ENCODE measurements around the gene GALNTL6. TPM values are rescaled to one million over a fixed set of nuclear protein-coding genes. Genes with fewer than 3 reads are reported as not detected.

The GALNTL6 gene
- total and polyA plus RNA-seq, 2 experiments from 2014 or later: 0.38 to 0.40 TPM

- TF ChIP-seq, protein P1, sequence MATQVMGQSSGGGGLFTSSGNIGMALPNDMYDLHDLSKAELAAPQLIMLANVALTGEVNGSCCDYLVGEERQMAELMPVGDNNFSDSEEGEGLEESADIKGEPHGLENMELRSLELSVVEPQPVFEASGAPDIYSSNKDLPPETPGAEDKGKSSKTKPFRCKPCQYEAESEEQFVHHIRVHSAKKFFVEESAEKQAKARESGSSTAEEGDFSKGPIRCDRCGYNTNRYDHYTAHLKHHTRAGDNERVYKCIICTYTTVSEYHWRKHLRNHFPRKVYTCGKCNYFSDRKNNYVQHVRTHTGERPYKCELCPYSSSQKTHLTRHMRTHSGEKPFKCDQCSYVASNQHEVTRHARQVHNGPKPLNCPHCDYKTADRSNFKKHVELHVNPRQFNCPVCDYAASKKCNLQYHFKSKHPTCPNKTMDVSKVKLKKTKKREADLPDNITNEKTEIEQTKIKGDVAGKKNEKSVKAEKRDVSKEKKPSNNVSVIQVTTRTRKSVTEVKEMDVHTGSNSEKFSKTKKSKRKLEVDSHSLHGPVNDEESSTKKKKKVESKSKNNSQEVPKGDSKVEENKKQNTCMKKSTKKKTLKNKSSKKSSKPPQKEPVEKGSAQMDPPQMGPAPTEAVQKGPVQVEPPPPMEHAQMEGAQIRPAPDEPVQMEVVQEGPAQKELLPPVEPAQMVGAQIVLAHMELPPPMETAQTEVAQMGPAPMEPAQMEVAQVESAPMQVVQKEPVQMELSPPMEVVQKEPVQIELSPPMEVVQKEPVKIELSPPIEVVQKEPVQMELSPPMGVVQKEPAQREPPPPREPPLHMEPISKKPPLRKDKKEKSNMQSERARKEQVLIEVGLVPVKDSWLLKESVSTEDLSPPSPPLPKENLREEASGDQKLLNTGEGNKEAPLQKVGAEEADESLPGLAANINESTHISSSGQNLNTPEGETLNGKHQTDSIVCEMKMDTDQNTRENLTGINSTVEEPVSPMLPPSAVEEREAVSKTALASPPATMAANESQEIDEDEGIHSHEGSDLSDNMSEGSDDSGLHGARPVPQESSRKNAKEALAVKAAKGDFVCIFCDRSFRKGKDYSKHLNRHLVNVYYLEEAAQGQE (IDR thresholded peaks at IDR 0.05; ENCODE audit: unreplicated experiment): no peak
- TF ChIP-seq, protein P2, sequence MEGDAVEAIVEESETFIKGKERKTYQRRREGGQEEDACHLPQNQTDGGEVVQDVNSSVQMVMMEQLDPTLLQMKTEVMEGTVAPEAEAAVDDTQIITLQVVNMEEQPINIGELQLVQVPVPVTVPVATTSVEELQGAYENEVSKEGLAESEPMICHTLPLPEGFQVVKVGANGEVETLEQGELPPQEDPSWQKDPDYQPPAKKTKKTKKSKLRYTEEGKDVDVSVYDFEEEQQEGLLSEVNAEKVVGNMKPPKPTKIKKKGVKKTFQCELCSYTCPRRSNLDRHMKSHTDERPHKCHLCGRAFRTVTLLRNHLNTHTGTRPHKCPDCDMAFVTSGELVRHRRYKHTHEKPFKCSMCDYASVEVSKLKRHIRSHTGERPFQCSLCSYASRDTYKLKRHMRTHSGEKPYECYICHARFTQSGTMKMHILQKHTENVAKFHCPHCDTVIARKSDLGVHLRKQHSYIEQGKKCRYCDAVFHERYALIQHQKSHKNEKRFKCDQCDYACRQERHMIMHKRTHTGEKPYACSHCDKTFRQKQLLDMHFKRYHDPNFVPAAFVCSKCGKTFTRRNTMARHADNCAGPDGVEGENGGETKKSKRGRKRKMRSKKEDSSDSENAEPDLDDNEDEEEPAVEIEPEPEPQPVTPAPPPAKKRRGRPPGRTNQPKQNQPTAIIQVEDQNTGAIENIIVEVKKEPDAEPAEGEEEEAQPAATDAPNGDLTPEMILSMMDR (conservative IDR thresholded peaks at IDR 0.05; ENCODE audit: low read depth in 2 of 2): no peak
- TF ChIP-seq EZH2 (IDR thresholded peaks at IDR 0.05; ENCODE audit: low read depth, unreplicated experiment) (no peak), JUNB (IDR thresholded peaks at IDR 0.05; ENCODE audit: unreplicated experiment) (no peak), EZH2phosphoT487 (IDR thresholded peaks at IDR 0.05; ENCODE audit: unreplicated experiment) (no peak), NANOG (IDR thresholded peaks at IDR 0.05; ENCODE audit: borderline replicate concordance) (no peak), ZNF331 (CRISPR knock-in tag; IDR thresholded peaks at IDR 0.05; ENCODE audit: low read depth) (no peak)
- TF ChIP-seq, protein P3, sequence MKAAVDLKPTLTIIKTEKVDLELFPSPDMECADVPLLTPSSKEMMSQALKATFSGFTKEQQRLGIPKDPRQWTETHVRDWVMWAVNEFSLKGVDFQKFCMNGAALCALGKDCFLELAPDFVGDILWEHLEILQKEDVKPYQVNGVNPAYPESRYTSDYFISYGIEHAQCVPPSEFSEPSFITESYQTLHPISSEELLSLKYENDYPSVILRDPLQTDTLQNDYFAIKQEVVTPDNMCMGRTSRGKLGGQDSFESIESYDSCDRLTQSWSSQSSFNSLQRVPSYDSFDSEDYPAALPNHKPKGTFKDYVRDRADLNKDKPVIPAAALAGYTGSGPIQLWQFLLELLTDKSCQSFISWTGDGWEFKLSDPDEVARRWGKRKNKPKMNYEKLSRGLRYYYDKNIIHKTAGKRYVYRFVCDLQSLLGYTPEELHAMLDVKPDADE (IDR thresholded peaks at IDR 0.05): no peak
Measured at GRCh38 chr4:172808196-172808595, 995.0 kb downstream of the GALNTL6 start (continued).

- H3K27me3 ChIP-seq (ENCODE audit: insufficient read depth): no peaks in the 10 kb centered on the region
- Mint-ChIP-seq H3K27me3 (ENCODE audit: insufficient read depth, low read depth, poor library complexity) (peaks cover 4% of the 10 kb centered on the region), H3K36me3 (ENCODE audit: low read depth) (no peaks in the 10 kb centered on the region), H3K27ac (0 out of 2 replicates have a peak overlapping the region, but pooled peaks have one; percentile 37), H3K4me3 (0 out of 3 replicates have a peak overlapping the region, but pooled peaks have one; percentile 26), H3K4me1 (peaks cover 28% of the 10 kb centered on the region), H3K9me3 (no peaks in the 10 kb centered on the region)
- H3K4me1 ChIP-seq (ENCODE audit: insufficient read depth): peaks cover 22% of the 10 kb centered on the region
- H4K20me1 ChIP-seq (replicated peaks; ENCODE audit: insufficient read depth): no peaks in the 10 kb centered on the region
- peak overlapping the region; percentile 40; the same call in 1 of the 2 replicates for H3K4me2 ChIP-seq
- no peaks in the 10 kb centered on the region for H3F3A ChIP-seq (replicated peaks; ENCODE audit: low read depth)
- ATAC-seq (peak; percentile 100), DNase-seq (ENCODE audit: low spot score) (peak; percentile 95)
- no peaks in the 10 kb centered on the region for H3K36me3 ChIP-seq (ENCODE audit: insufficient read depth)
- no peak overlapping the region for H3K27ac ChIP-seq (ENCODE audit: low read depth)
- H3K4me3 ChIP-seq: no peak overlapping the region
- no peaks in the 10 kb centered on the region for H3K79me2 ChIP-seq (replicated peaks; ENCODE audit: insufficient read depth)
- H2AFZ ChIP-seq: no peak overlapping the region
- H3K9me2 ChIP-seq (ENCODE audit: insufficient read depth): no peaks in the 10 kb centered on the region
- no peak for TF ChIP-seq STAT1 (IDR thresholded peaks at IDR 0.05; ENCODE audit: unreplicated experiment)
- no peak for TF ChIP-seq JUNB (IDR thresholded peaks at IDR 0.05; ENCODE audit: unreplicated experiment)
- no peak for TF ChIP-seq EZH2 (IDR thresholded peaks at IDR 0.05; ENCODE audit: low read depth, unreplicated experiment)
- TF ChIP-seq, protein P2 (conservative IDR thresholded peaks at IDR 0.05; ENCODE audit: low read depth in 2 of 2): peak; percentile 17 to 19; a peak in 2 of 4 replicates
- no peak for TF ChIP-seq CREB1 (CRISPR knock-in tag; IDR thresholded peaks at IDR 0.05; ENCODE audit: low read depth)
- peak; percentile 59; the same call in 1 of the 2 replicates for TF ChIP-seq NANOG (IDR thresholded peaks at IDR 0.05; ENCODE audit: borderline replicate concordance)
- peak; percentile 77; the same call in 1 of the 2 replicates for TF ChIP-seq ZNF114 (CRISPR knock-in tag; IDR thresholded peaks at IDR 0.05)
Measured at GRCh38 chr4:172809319-172809718, 996.1 kb downstream of the GALNTL6 start.
